SJCRH30 (cell line): ENCODE results near the gene JPT1. TPM values are rescaled to one million over a fixed set of nuclear protein-coding genes. Genes with fewer than 3 reads are reported as not detected.
A peak's percentile ranks its signal among the peaks of the same experiment; 100 is the strongest.

Source experiments
- DNase-seq, 2 experiments: peaks; one replicate each; pipeline ENCODE4 v3.0.0-alpha.2; 2015 to 2020
- H3K27ac ChIP-seq: fragments of 250-450 bp; sonication (Bioruptor Pico); 2 replicates; pipeline ENCODE4 v1.5.1; 2020; ENCODE audit warnings: mild to moderate bottlenecking, moderate library complexity
- H3K27me3 ChIP-seq: fragments of 250-450 bp; sonication (Bioruptor Pico); 2 replicates; pipeline ENCODE4 v1.5.1; 2020; ENCODE audit warnings: mild to moderate bottlenecking, moderate library complexity
- H3K36me3 ChIP-seq: fragments of 250-450 bp; sonication (Bioruptor Pico); 2 replicates; pipeline ENCODE4 v1.5.1; 2020; ENCODE audit warnings: mild to moderate bottlenecking, moderate library complexity
- H3K4me1 ChIP-seq: fragments of 250-450 bp; sonication (Bioruptor Pico); 2 replicates; pipeline ENCODE4 v1.5.1; 2020; ENCODE audit warnings: mild to moderate bottlenecking, moderate library complexity
- H3K4me3 ChIP-seq: fragments of 250-450 bp; sonication (Bioruptor Pico); 2 replicates; pipeline ENCODE4 v1.5.1; 2020; ENCODE audit warnings: mild to moderate bottlenecking, moderate library complexity
- H3K9me3 ChIP-seq: fragments of 250-450 bp; sonication (Bioruptor Pico); replicated peaks from 2 replicates; pipeline ENCODE4 v1.5.1; 2020; ENCODE audit warnings: mild to moderate bottlenecking, moderate library complexity
- total RNA-seq: library from RNA; depleted of rRNA; stranded (reverse); fragments of >200 nt; shearing (Covaris generic); gene quantifications from 2 replicates; pipeline ENCODE4 v1.2.3, GENCODE V29; 2014; rRNA removed

The JPT1 gene
- total RNA-seq, result 313 and 320 TPM in 2 replicates

GRCh38 chr17:75154195-75155106, at the start of gene JPT1:
Gene JPT1 (minus strand): TSS chr17:75154512. CDS start chr17:75154397, 115 bp downstream.
- Histone ChIP-seq H3K4me1 (peaks cover 17% of the 10 kb centered on the region), H3K36me3 (peaks cover 6% of the 10 kb centered on the region; the same call in 1 of the 2 replicates), H3K27me3 (no peaks in the 10 kb centered on the region), H3K4me3 (peak within 1 kb of the TSS; percentile 77), H3K9me3 (no peaks in the 10 kb centered on the region), H3K27ac (peak within 1 kb of the TSS; percentile 89)
- DNase-seq, result peak; percentile 100

- Histone ChIP-seq H3K9me3 (no peaks in the 10 kb centered on the region), H3K27ac (no peak overlapping the region), H3K36me3 (no peaks in the 10 kb centered on the region), H3K4me3 (no peak overlapping the region), H3K27me3 (no peaks in the 10 kb centered on the region), H3K4me1 (no peaks in the 10 kb centered on the region)
- no peak for DNase-seq
These were observed 45.7 kb upstream of the JPT1 start for GRCh38 chr17:75199886-75200618.

- no peaks in the 10 kb centered on the region for H3K4me1 ChIP-seq
- no peak overlapping the region for H3K27ac ChIP-seq
- peak in 1 of 2 experiments; percentile 23 for DNase-seq
- no peaks in the 10 kb centered on the region for H3K9me3 ChIP-seq
- no peaks in the 10 kb centered on the region for H3K36me3 ChIP-seq
- no peak overlapping the region for H3K4me3 ChIP-seq
- no peaks in the 10 kb centered on the region for H3K27me3 ChIP-seq
These were observed 40.6 kb upstream of the JPT1 start for GRCh38 chr17:75194879-75195278.

GRCh38 chr17:75191584-75191983, 37.3 kb upstream of the JPT1 start:
- Histone ChIP-seq H3K36me3 (no peaks in the 10 kb centered on the region), H3K4me1 (no peaks in the 10 kb centered on the region), H3K27me3 (no peaks in the 10 kb centered on the region; the same call in 1 of the 2 replicates), H3K4me3 (no peak overlapping the region), H3K27ac (no peak overlapping the region), H3K9me3 (no peaks in the 10 kb centered on the region)
- DNase-seq, result peak; percentile 24 to 62

GRCh38 chr17:75188614-75189013, 34.3 kb upstream of the JPT1 start:
- no peak overlapping the region for H3K4me3 ChIP-seq
- DNase-seq, result no peak

GRCh38 chr17:75183999-75184884, 29.9 kb upstream of the JPT1 start:
- no peak for DNase-seq
- Histone ChIP-seq H3K4me3 (no peak overlapping the region), H3K27me3 (no peaks in the 10 kb centered on the region; the same call in 1 of the 2 replicates), H3K27ac (no peak overlapping the region), H3K4me1 (peaks cover 8% of the 10 kb centered on the region; the same call in 1 of the 2 replicates), H3K36me3 (peaks cover 18% of the 10 kb centered on the region), H3K9me3 (no peaks in the 10 kb centered on the region)

More at GRCh38 chr17:75188614-75189013, 34.3 kb upstream of the JPT1 start:
- Histone ChIP-seq H3K27ac (no peak overlapping the region), H3K9me3 (no peaks in the 10 kb centered on the region), H3K36me3 (no peaks in the 10 kb centered on the region), H3K4me1 (peaks cover under 1% of the 10 kb centered on the region; the same call in 1 of the 2 replicates), H3K27me3 (no peaks in the 10 kb centered on the region; the same call in 1 of the 2 replicates)

GRCh38 chr17:75182569-75183436, 28.5 kb upstream of the JPT1 start, which contains the start of gene SUMO2:
Gene SUMO2 (minus strand): TSS chr17:75182959. CDS start chr17:75182834, 125 bp downstream.
- Histone ChIP-seq H3K4me1 (peaks cover 8% of the 10 kb centered on the region; the same call in 1 of the 2 replicates), H3K9me3 (no peaks in the 10 kb centered on the region), H3K27me3 (no peaks in the 10 kb centered on the region), H3K36me3 (peaks cover 27% of the 10 kb centered on the region), H3K27ac (peak within 1 kb of the TSS; percentile 87), H3K4me3 (peak within 1 kb of the TSS; percentile 89)
- peak; percentile 98 to 99 for DNase-seq

- Histone ChIP-seq H3K4me1 (peaks cover 8% of the 10 kb centered on the region; the same call in 1 of the 2 replicates), H3K9me3 (no peaks in the 10 kb centered on the region), H3K27ac (peak overlapping the region; percentile 87), H3K36me3 (peaks cover 31% of the 10 kb centered on the region), H3K27me3 (no peaks in the 10 kb centered on the region), H3K4me3 (peak overlapping the region; percentile 89)
- DNase-seq, result no peak
These were observed 27.9 kb upstream of the JPT1 start for GRCh38 chr17:75182319-75182568.

GRCh38 chr17:75181608-75182318, 27.5 kb upstream of the JPT1 start:
- DNase-seq, result peak; percentile 27 to 49
- H3K9me3 ChIP-seq, result no peaks in the 10 kb centered on the region
- no peaks in the 10 kb centered on the region for H3K27me3 ChIP-seq
- peak overlapping the region; percentile 89 for H3K4me3 ChIP-seq
- H3K27ac ChIP-seq, result peak overlapping the region; percentile 87
- peaks cover 8% of the 10 kb centered on the region; the same call in 1 of the 2 replicates for H3K4me1 ChIP-seq
- peaks cover 36% of the 10 kb centered on the region for H3K36me3 ChIP-seq

- H3K9me3 ChIP-seq, result no peaks in the 10 kb centered on the region
- peaks cover 8% of the 10 kb centered on the region; the same call in 1 of the 2 replicates for H3K4me1 ChIP-seq
- no peak for DNase-seq
- no peaks in the 10 kb centered on the region for H3K27me3 ChIP-seq
- no peak overlapping the region for H3K27ac ChIP-seq
- peak overlapping the region; percentile 89 for H3K4me3 ChIP-seq
- H3K36me3 ChIP-seq, result peaks cover 43% of the 10 kb centered on the region
These were observed 26.8 kb upstream of the JPT1 start for GRCh38 chr17:75181110-75181509.

- DNase-seq, result no peak
- Histone ChIP-seq H3K4me3 (no peak overlapping the region), H3K27me3 (no peaks in the 10 kb centered on the region), H3K27ac (no peak overlapping the region), H3K9me3 (no peaks in the 10 kb centered on the region), H3K36me3 (peaks cover 68% of the 10 kb centered on the region), H3K4me1 (peaks cover 7% of the 10 kb centered on the region; the same call in 1 of the 2 replicates)
These were observed 24.1 kb upstream of the JPT1 start for GRCh38 chr17:75178453-75178852.

GRCh38 chr17:75176625-75177024, 22.3 kb upstream of the JPT1 start:
- H3K9me3 ChIP-seq, result no peaks in the 10 kb centered on the region
- H3K27ac ChIP-seq, result no peak overlapping the region
- H3K4me1 ChIP-seq, result peaks cover 4% of the 10 kb centered on the region; the same call in 1 of the 2 replicates
- H3K27me3 ChIP-seq, result no peaks in the 10 kb centered on the region
- no peak overlapping the region for H3K4me3 ChIP-seq
- DNase-seq, result no peak
- H3K36me3 ChIP-seq, result peaks cover 84% of the 10 kb centered on the region

- Histone ChIP-seq H3K4me3 (no peak overlapping the region), H3K4me1 (no peaks in the 10 kb centered on the region), H3K36me3 (peaks cover 87% of the 10 kb centered on the region), H3K9me3 (no peaks in the 10 kb centered on the region), H3K27ac (no peak overlapping the region), H3K27me3 (no peaks in the 10 kb centered on the region)
- no peak for DNase-seq
These were observed 20.7 kb upstream of the JPT1 start for GRCh38 chr17:75174996-75175395.
